IMR-90 (cell line): ENCODE data around the gene MSMP. TPM values are rescaled to one million over a fixed set of nuclear protein-coding genes. Genes with fewer than 3 reads are reported as not detected.

Experiments
- ATAC-seq: fragments of 200-7000 bp; cut with Tn5 transposase; 2 replicates; pipeline ENCODE4 v1.9.1; 2020; ENCODE audit warnings: low read depth, mild to moderate bottlenecking, moderate library complexity
- BruUV-seq: library from RNA; stranded (reverse); fragments of 400-500 nt; replicated peaks from 2 replicates; lab custom pipeline; 2021; lab: Mats Ljungman, UMichigan
- CTCF ChIA-PET: fragments of 300-600 bp; formaldehyde crosslinking; extraction: SDS; loops from one replicate; lab custom pipeline; 2021; ENCODE audit warnings: antibody characterized with exemption; lab: Yijun Ruan, JAX
- POLR2A ChIA-PET: fragments of 300-600 bp; sonication (Branson Sonifier 250); formaldehyde crosslinking; loops from one replicate; lab custom pipeline; 2022; ENCODE audit warnings: antibody characterized with exemption; ENCODE audit not compliant: unreplicated experiment; lab: Charles Lee
- DNase-seq: peaks from one replicate; pipeline ENCODE4 v3.0.0; 2013
- H2AFZ ChIP-seq: replicated peaks from 2 replicates; pipeline ENCODE3; 2013; ENCODE audit warnings: low read length, mild to moderate bottlenecking; ENCODE audit not compliant: poor library complexity
- H2AK5ac ChIP-seq: 2 replicates; pipeline ENCODE4 v1.6.1; 2013; ENCODE audit warnings: low read depth, low read length, inconsistent platforms
- H2AK9ac ChIP-seq: replicated peaks from 2 replicates; pipeline ENCODE3; 2013; ENCODE audit warnings: mild to moderate bottlenecking, low read depth, low read length, moderate library complexity; ENCODE audit not compliant: poor library complexity
- H2BK120ac ChIP-seq: 2 replicates; pipeline ENCODE4 v1.6.1; 2013; ENCODE audit warnings: low read depth, low read length, inconsistent platforms
- H2BK15ac ChIP-seq: 3 replicates; pipeline ENCODE4 v1.6.1; 2013; ENCODE audit warnings: low read depth, low read length, inconsistent platforms
- H2BK20ac ChIP-seq: 2 replicates; pipeline ENCODE4 v1.6.1; 2013; ENCODE audit warnings: low read depth, mild to moderate bottlenecking, inconsistent platforms, low read length, moderate library complexity
- H2BK5ac ChIP-seq: 2 replicates; pipeline ENCODE4 v1.6.1; 2013; ENCODE audit warnings: mild to moderate bottlenecking, low read depth, low read length, inconsistent platforms; ENCODE audit not compliant: poor library complexity, severe bottlenecking
- H3K14ac ChIP-seq: replicated peaks from 2 replicates; pipeline ENCODE4 v1.6.1; 2013; ENCODE audit warnings: low read depth, low read length, inconsistent platforms
- H3K18ac ChIP-seq: 2 replicates; pipeline ENCODE4 v1.6.1; 2013; ENCODE audit warnings: low read depth, low read length, control low read depth
- H3K23ac ChIP-seq: 2 replicates; pipeline ENCODE4 v1.6.1; 2013; ENCODE audit warnings: low read depth, low read length, inconsistent platforms
- H3K27ac ChIP-seq: 2 replicates; pipeline ENCODE4 v1.5.1; 2013; ENCODE audit warnings: mild to moderate bottlenecking, control low read depth, low read length; ENCODE audit not compliant: insufficient read depth
- H3K27me3 ChIP-seq: 2 replicates; pipeline ENCODE4 v1.6.1; 2013; ENCODE audit warnings: low read length; ENCODE audit not compliant: control insufficient read depth, insufficient read depth
- H3K36me3 ChIP-seq: 2 replicates; pipeline ENCODE4 v1.6.1; 2013; ENCODE audit warnings: low read length, mixed read lengths; ENCODE audit not compliant: control insufficient read depth, insufficient read depth
- H3K4ac ChIP-seq: 2 replicates; pipeline ENCODE4 v1.6.1; 2013; ENCODE audit warnings: low read depth, low read length, inconsistent platforms
- H3K4me1 ChIP-seq: 2 replicates; pipeline ENCODE4 v1.6.1; 2013; ENCODE audit warnings: low read length, mixed read lengths; ENCODE audit not compliant: control insufficient read depth, insufficient read depth
- H3K4me2 ChIP-seq: 2 replicates; pipeline ENCODE4 v1.6.1; 2013; ENCODE audit warnings: low read depth, mild to moderate bottlenecking, control low read depth, low read length, moderate library complexity
- H3K4me3 ChIP-seq: 2 replicates; pipeline ENCODE4 v1.5.1; 2013; ENCODE audit warnings: low read depth, mild to moderate bottlenecking, control low read depth, low read length, moderate library complexity; ENCODE audit not compliant: insufficient read depth
- H3K56ac ChIP-seq: 2 replicates; pipeline ENCODE4 v1.6.1; 2013; ENCODE audit warnings: low read length, inconsistent platforms; ENCODE audit not compliant: insufficient read depth; ENCODE audit errors: extremely low read depth
- H3K79me1 ChIP-seq, 2 experiments: 2 replicates each; pipeline ENCODE4 v1.6.1; 2013; ENCODE audit warnings: low read length in 2 of 2, inconsistent platforms in 1 of 2, low read depth in 1 of 2
- H3K9ac ChIP-seq: 2 replicates; pipeline ENCODE4 v1.6.1; 2013; ENCODE audit warnings: low read depth, low read length, control low read depth
- H3K9me1 ChIP-seq: 2 replicates; pipeline ENCODE4 v1.6.1; 2013; ENCODE audit warnings: low read length, inconsistent platforms; ENCODE audit not compliant: insufficient read depth
- H3K9me3 ChIP-seq: 2 replicates; pipeline ENCODE4 v1.6.1; 2013; ENCODE audit warnings: low read length; ENCODE audit not compliant: control insufficient read depth, insufficient read depth
- H4K20me1 ChIP-seq: 2 replicates; pipeline ENCODE4 v1.6.1; 2013; ENCODE audit warnings: low read length, inconsistent platforms; ENCODE audit not compliant: insufficient read depth
- H4K5ac ChIP-seq: 2 replicates; pipeline ENCODE4 v1.6.1; 2013; ENCODE audit warnings: mild to moderate bottlenecking, low read depth, low read length, control low read depth
- H4K8ac ChIP-seq, 2 experiments: 2 replicates each; pipeline ENCODE4 v1.6.1; 2013; ENCODE audit warnings: low read depth in 2 of 2, low read length in 2 of 2, control low read depth in 1 of 2, inconsistent platforms in 1 of 2
- H4K91ac ChIP-seq: 2 replicates; pipeline ENCODE4 v1.6.1; 2013; ENCODE audit warnings: low read depth, low read length, inconsistent platforms; ENCODE audit not compliant: insufficient read depth
- NFE2L2 ChIP-seq: fragments of 150-350 bp; IDR thresholded peaks from 2 replicates; pipeline ENCODE4 v1.6.1; 2016; ENCODE audit warnings: low read depth, mild to moderate bottlenecking, low read length
- RFX5 ChIP-seq: IDR thresholded peaks from 2 replicates; pipeline ENCODE4 v1.8.0; 2012; ENCODE audit warnings: low read depth, mild to moderate bottlenecking, low read length, moderate library complexity
- WGBS, 2 experiments: methylation state at CpG; one replicate each; pipeline versions ENCODE4 v1.1.5 to v1.1.7; 2013; ENCODE audit warnings: missing lambda C conversion rate in 2 of 2; ENCODE audit not compliant: insufficient read length in 1 of 2; ENCODE audit errors: extremely low coverage in 2 of 2; 5-methylcytosine and 5-hydroxymethylcytosine counted together
- dilution Hi-C: fragments of 300-500 bp; cut with HindIII; formaldehyde crosslinking; loops from one replicate; pipeline ENCODE4 v1.14.3; 2018; ENCODE audit warnings: low sequenced_read_pairs; ENCODE audit not compliant: unreplicated experiment
- in situ Hi-C: fragments of 300-500 bp; cut with MboI; formaldehyde crosslinking; loops from 3 replicates; pipeline ENCODE4 v1.14.3; 2019; ENCODE audit warnings: low sequenced_read_pairs, inconsistent platforms, mixed read lengths
- intact Hi-C: fragments of 100-400 bp; cut with micrococcal nuclease; formaldehyde crosslinking; loops from 2 replicates; pipeline ENCODE4 v1.10.0; 2022
- polyA plus RNA-seq, 3 experiments: library from polyadenylated mRNA; depleted of rRNA; stranded (reverse); fragments of >200 nt; gene quantifications; 2 replicates each; pipeline ENCODE4 v1.2.3, GENCODE V29; 2012; ENCODE audit warnings: low replicate concordance in 1 of 3
- total RNA-seq: library from RNA; depleted of rRNA; stranded (reverse); fragments of >200 nt; gene quantifications from 2 replicates; pipeline ENCODE4 v1.2.3, GENCODE V29; 2012

MSMP gene
- total and polyA plus RNA-seq, 2 of the 4 experiments (the other 2 are of a cell fraction) = not detected

GRCh38 chr9:35738186-35738585 lies 15.9 kb downstream of the MSMP start:
- peaks cover 69% of the 10 kb centered on the region for H3K36me3 ChIP-seq
- no peak overlapping the region for H4K5ac ChIP-seq
- peaks cover 21 to 89% of the 10 kb centered on the region in 2 experiments for H3K79me1 ChIP-seq
- no peak overlapping the region for H3K23ac ChIP-seq
- no peak overlapping the region for H3K14ac ChIP-seq
- H3K27me3 ChIP-seq = no peaks in the 10 kb centered on the region
- no peak overlapping the region for H3K56ac ChIP-seq
- H2AK5ac ChIP-seq = no peak overlapping the region
- no peak overlapping the region for H3K18ac ChIP-seq
- H4K8ac ChIP-seq = no peak overlapping the region
- peaks cover 3% of the 10 kb centered on the region; the same call in 1 of the 2 replicates for H3K9me1 ChIP-seq
- no peak overlapping the region for H3K27ac ChIP-seq
- BruUV-seq = no TSS peak
- peaks cover 24% of the 10 kb centered on the region for H4K20me1 ChIP-seq
- TF ChIP-seq NFE2L2 (no peak), RFX5 (no peak)
- H2BK5ac ChIP-seq = no peak overlapping the region
- CTCF ChIA-PET = no interaction called here
- in situ Hi-C loops = no loop called here
- H2BK120ac ChIP-seq = no peak overlapping the region
- ATAC-seq = no peak
- no peaks in the 10 kb centered on the region for H3K9me3 ChIP-seq
- no peak overlapping the region for H3K4me2 ChIP-seq
- intact Hi-C loops = no loop called here
- H2AK9ac ChIP-seq = no peak overlapping the region
- H3K4ac ChIP-seq = no peak overlapping the region
- DNase-seq = no peak
- H2BK15ac ChIP-seq = no peak overlapping the region
- no peak overlapping the region for H2BK20ac ChIP-seq
- POLR2A ChIA-PET = no interaction called here
- dilution Hi-C loops = no loop called here
- 80% methylated on average over 3 of the region's 4 CpGs; no CpG with 5 or more reads in 1 of the 2 experiments for WGBS, 2 experiments
- H3K4me1 ChIP-seq = no peaks in the 10 kb centered on the region
- no peak overlapping the region for H3K4me3 ChIP-seq
- no peak overlapping the region for H2AFZ ChIP-seq
- no peak overlapping the region for H3K9ac ChIP-seq
- H4K91ac ChIP-seq = no peak overlapping the region
